ENCODE data around the gene LPIN1.

Gene LPIN1

GRCh38 chr2:11718606-11719005, 27.8 kb upstream of the LPIN1 start:
- H3K9me3 ChIP-seq (ENCODE audit: insufficient read depth, low read length): no peaks in the 10 kb centered on the region
- H3K79me2 ChIP-seq (ENCODE audit: low read length): no peaks in the 10 kb centered on the region
- H3K36me3 ChIP-seq (replicated peaks; ENCODE audit: low read depth, low read length): no peaks in the 10 kb centered on the region
- peaks cover 38% of the 10 kb centered on the region for H3K27me3 ChIP-seq (ENCODE audit: low read depth, low read length)
- no peak overlapping the region for H3K4me2 ChIP-seq (ENCODE audit: low read length)
- no peak overlapping the region for H3K9ac ChIP-seq (ENCODE audit: low read length)
- H3K27ac ChIP-seq (ENCODE audit: low read length): no peak overlapping the region
- H4K20me1 ChIP-seq (ENCODE audit: insufficient read depth, low read length): no peaks in the 10 kb centered on the region
- H3K4me1 ChIP-seq (ENCODE audit: low read length): peaks cover 14% of the 10 kb centered on the region
- no peak overlapping the region for H2AFZ ChIP-seq (ENCODE audit: low read depth, low read length)
- H3K4me3 ChIP-seq (ENCODE audit: low read length): no peak overlapping the region
- TF ChIP-seq CTCF (IDR thresholded peaks at IDR 0.05; ENCODE audit: low read depth, low read length): no peak
- TF ChIP-seq EZH2phosphoT487 (IDR thresholded peaks at IDR 0.05; ENCODE audit: low read depth): no peak

- H3K27ac ChIP-seq (ENCODE audit: low read length): no peak overlapping the region
- no peaks in the 10 kb centered on the region for H3K9me3 ChIP-seq (ENCODE audit: insufficient read depth, low read length)
- peaks cover 14% of the 10 kb centered on the region for H3K4me1 ChIP-seq (ENCODE audit: low read length)
- no peak overlapping the region for H2AFZ ChIP-seq (ENCODE audit: low read depth, low read length)
- H3K79me2 ChIP-seq (ENCODE audit: low read length): no peaks in the 10 kb centered on the region
- TF ChIP-seq CTCF (IDR thresholded peaks at IDR 0.05; ENCODE audit: low read depth, low read length): no peak
- TF ChIP-seq EZH2phosphoT487 (IDR thresholded peaks at IDR 0.05; ENCODE audit: low read depth): no peak
- H3K9ac ChIP-seq (ENCODE audit: low read length): no peak overlapping the region
- no peaks in the 10 kb centered on the region for H4K20me1 ChIP-seq (ENCODE audit: insufficient read depth, low read length)
- H3K4me3 ChIP-seq (ENCODE audit: low read length): peak overlapping the region; percentile 61
- H3K36me3 ChIP-seq (replicated peaks; ENCODE audit: low read depth, low read length): no peaks in the 10 kb centered on the region
- peaks cover 42% of the 10 kb centered on the region for H3K27me3 ChIP-seq (ENCODE audit: low read depth, low read length)
- peak overlapping the region; percentile 67 for H3K4me2 ChIP-seq (ENCODE audit: low read length)
Measured at GRCh38 chr2:11719230-11719977, 27.0 kb upstream of the LPIN1 start.

- peaks cover 45% of the 10 kb centered on the region for H3K27me3 ChIP-seq (ENCODE audit: low read depth, low read length)
- no peak overlapping the region for H3K4me2 ChIP-seq (ENCODE audit: low read length)
- no peak overlapping the region for H3K27ac ChIP-seq (ENCODE audit: low read length)
- H3K4me3 ChIP-seq (ENCODE audit: low read length): no peak overlapping the region
- H3K36me3 ChIP-seq (replicated peaks; ENCODE audit: low read depth, low read length): no peaks in the 10 kb centered on the region
- TF ChIP-seq CTCF (IDR thresholded peaks at IDR 0.05; ENCODE audit: low read depth, low read length) (no peak), EZH2phosphoT487 (IDR thresholded peaks at IDR 0.05; ENCODE audit: low read depth) (no peak)
- no peaks in the 10 kb centered on the region for H3K9me3 ChIP-seq (ENCODE audit: insufficient read depth, low read length)
- no peak overlapping the region for H3K9ac ChIP-seq (ENCODE audit: low read length)
- no peaks in the 10 kb centered on the region for H4K20me1 ChIP-seq (ENCODE audit: insufficient read depth, low read length)
- peaks cover 14% of the 10 kb centered on the region for H3K4me1 ChIP-seq (ENCODE audit: low read length)
- no peak overlapping the region for H2AFZ ChIP-seq (ENCODE audit: low read depth, low read length)
- H3K79me2 ChIP-seq (ENCODE audit: low read length): no peaks in the 10 kb centered on the region
Measured at GRCh38 chr2:11720752-11721151, 25.7 kb upstream of the LPIN1 start.

GRCh38 chr2:11722292-11723060, 24.0 kb upstream of the LPIN1 start:
- Histone ChIP-seq H3K4me2 (ENCODE audit: low read length) (no peak overlapping the region), H3K9ac (ENCODE audit: low read length) (no peak overlapping the region), H3K4me1 (ENCODE audit: low read length) (0 out of 2 replicates have a peak, but pooled peaks cover 6% of the 10 kb centered on the region), H2AFZ (ENCODE audit: low read depth, low read length) (no peak overlapping the region), H3K36me3 (replicated peaks; ENCODE audit: low read depth, low read length) (no peaks in the 10 kb centered on the region), H3K4me3 (ENCODE audit: low read length) (no peak overlapping the region), H4K20me1 (ENCODE audit: insufficient read depth, low read length) (no peaks in the 10 kb centered on the region), H3K27me3 (ENCODE audit: low read depth, low read length) (peaks cover 62% of the 10 kb centered on the region), H3K79me2 (ENCODE audit: low read length) (no peaks in the 10 kb centered on the region), H3K9me3 (ENCODE audit: insufficient read depth, low read length) (no peaks in the 10 kb centered on the region), H3K27ac (ENCODE audit: low read length) (no peak overlapping the region)
- no peak for TF ChIP-seq CTCF (IDR thresholded peaks at IDR 0.05; ENCODE audit: low read depth, low read length)
- TF ChIP-seq EZH2phosphoT487 (IDR thresholded peaks at IDR 0.05; ENCODE audit: low read depth): no peak

All from OCI-LY3 (cell line).